K562 (cell line): ENCODE data around the gene SPAG17. TPM values are rescaled to one million over a fixed set of nuclear protein-coding genes. Genes with fewer than 3 reads are reported as not detected.

Experiments
- ATAC-seq: fragments of 200-7000 bp; cut with Tn5 transposase; 3 replicates; pipeline ENCODE4 v1.9.1; 2020; ENCODE audit warnings: moderate library complexity
- BruUV-seq: library from RNA; stranded (reverse); fragments of 400-500 nt; replicated peaks from 2 replicates; lab custom pipeline; 2021; lab: Mats Ljungman, UMichigan
- CTCF ChIA-PET: fragments of 300-600 bp; formaldehyde crosslinking; extraction: SDS; loops from one replicate; lab custom pipeline; 2021; ENCODE audit warnings: low intra/inter-chr PET ratio; lab: Yijun Ruan, JAX
- POLR2A ChIA-PET: fragments of 300-600, 350-650 bp; sonication (Branson Sonifier 250); formaldehyde crosslinking; extraction: SDS; loops from one replicate; lab custom pipeline; 2021; ENCODE audit warnings: antibody characterized with exemption, inconsistent platforms; lab: Yijun Ruan, JAX
- DNase-seq, 4 experiments: peaks; one replicate each; pipeline versions ENCODE4 v3.0.0 to v3.0.0-alpha.2; 2011 to 2018; ENCODE audit warnings: low spot score in 3 of 4, mixed read lengths in 3 of 4; ENCODE audit errors: extremely low read depth in 1 of 4
- FAIRE-seq: peaks from 2 replicates; lab custom pipeline; 2011; peaks lifted over from hg19 to GRCh38; lab: Jason Lieb, UNC
- H2AFZ ChIP-seq: 2 replicates; pipeline ENCODE4 v1.6.0; 2011; ENCODE audit warnings: low read depth, low read length, control low read depth, inconsistent platforms
- H3K27ac ChIP-seq: fragments of 200-600 bp; 3 replicates; pipeline ENCODE4 v1.8.0; 2011; ENCODE audit warnings: low read depth, mild to moderate bottlenecking, control low read depth, inconsistent platforms, low read length, moderate library complexity, mixed read lengths; ENCODE audit errors: extremely low read depth
- H3K27me3 ChIP-seq, 2 experiments: fragments of 300-600 bp in 1 of 2; 2 replicates in 1 of 2; 3 replicates in 1 of 2; pipeline versions ENCODE4 v1.6.0 to v1.8.0; 2011; ENCODE audit warnings: inconsistent platforms in 2 of 2, low read length in 2 of 2, mild to moderate bottlenecking in 1 of 2, mixed read lengths in 1 of 2, moderate library complexity in 1 of 2; ENCODE audit not compliant: control insufficient read depth in 2 of 2, insufficient read depth in 2 of 2
- H3K36me3 ChIP-seq: fragments of 300-600 bp; 3 replicates; pipeline ENCODE4 v1.8.0; 2011; ENCODE audit warnings: mild to moderate bottlenecking, low read length, inconsistent platforms; ENCODE audit not compliant: control insufficient read depth, insufficient read depth
- H3K4me1 ChIP-seq, 2 experiments: fragments of 200-600 bp in 1 of 2; replicated peaks in 1 of 2; 2 replicates in 1 of 2; 3 replicates in 1 of 2; pipeline versions ENCODE4 v1.5.1 to v1.8.0; 2011; ENCODE audit warnings: inconsistent platforms in 2 of 2, low read length in 2 of 2, mild to moderate bottlenecking in 1 of 2, mixed read lengths in 1 of 2, moderate library complexity in 1 of 2; ENCODE audit not compliant: control insufficient read depth in 2 of 2, insufficient read depth in 2 of 2
- H3K4me2 ChIP-seq: 2 replicates; pipeline ENCODE4 v1.6.1; 2011; ENCODE audit warnings: low read length, control low read depth, inconsistent platforms, mixed read lengths; ENCODE audit not compliant: insufficient read depth
- H3K4me3 ChIP-seq: fragments of 200-600 bp; sonication (generic), shearing (Covaris generic); 2 replicates; pipeline ENCODE4 v1.5.1; 2016; ENCODE audit warnings: control low read depth, inconsistent platforms
- H3K79me2 ChIP-seq: fragments of 200-600 bp; 3 replicates; pipeline ENCODE4 v1.8.0; 2011; ENCODE audit warnings: low read length, inconsistent platforms; ENCODE audit not compliant: control insufficient read depth, insufficient read depth
- H3K9ac ChIP-seq, 2 experiments: 2 replicates each; pipeline versions ENCODE4 v1.6.0 to v1.6.1; 2011; ENCODE audit warnings: low read depth in 2 of 2, low read length in 2 of 2, control low read depth in 1 of 2, inconsistent platforms in 1 of 2, mild to moderate bottlenecking in 1 of 2, mixed read lengths in 1 of 2; ENCODE audit not compliant: insufficient read depth in 1 of 2
- H3K9me1 ChIP-seq: one replicate; pipeline ENCODE4 v1.6.0; 2011; ENCODE audit warnings: inconsistent platforms, mild to moderate bottlenecking, low read length, moderate library complexity; ENCODE audit not compliant: control insufficient read depth, insufficient read depth
- H3K9me3 ChIP-seq: replicated peaks from 2 replicates; pipeline ENCODE4 v1.5.1; 2011; ENCODE audit warnings: low read depth, low read length, inconsistent platforms; ENCODE audit not compliant: control insufficient read depth, insufficient read depth
- H4K20me1 ChIP-seq: replicated peaks from 2 replicates; pipeline ENCODE4 v1.6.1; 2011; ENCODE audit warnings: low read length, inconsistent platforms, mixed read lengths; ENCODE audit not compliant: control insufficient read depth, insufficient read depth
- CAMTA2 ChIP-seq: fragments of 250-450 bp; sonication (Bioruptor Pico); conservative IDR thresholded peaks from 2 replicates; pipeline ENCODE4 v1.5.1; 2022
- HDAC3 ChIP-seq: fragments of 450-650 bp; IDR thresholded peaks from 2 replicates; pipeline ENCODE4 v1.6.1; 2018; ENCODE audit warnings: borderline replicate concordance, mild to moderate bottlenecking, moderate library complexity; ENCODE audit not compliant: partially characterized antibody
- HINFP ChIP-seq: fragments of 450-650 bp; conservative IDR thresholded peaks from 2 replicates; pipeline ENCODE4 v1.6.1; 2016; ENCODE audit warnings: missing genetic modification characterization, low read depth, mild to moderate bottlenecking, control low read depth, missing compliant biosample characterization
- JUND ChIP-seq, 2 experiments: IDR thresholded peaks; 2 replicates in 1 of 2; 3 replicates in 1 of 2; pipeline ENCODE4 v1.6.1; 2011; ENCODE audit warnings: borderline replicate concordance in 2 of 2, low read depth in 2 of 2, low read length in 2 of 2, improper control_type of control experiment in 1 of 2, missing biosample characterization in 1 of 2, missing genetic modification characterization in 1 of 2, missing genetic modification reagents in 1 of 2
- MITF ChIP-seq: IDR thresholded peaks from 2 replicates; pipeline ENCODE4 v1.6.1; 2014; ENCODE audit warnings: antibody characterized with exemption
- NCOR1 ChIP-seq: fragments of 450-650 bp; IDR thresholded peaks from 2 replicates; pipeline ENCODE4 v1.6.1; 2016; ENCODE audit warnings: mild to moderate bottlenecking, moderate library complexity
- POU5F1 ChIP-seq: fragments of 150-350 bp; IDR thresholded peaks from 2 replicates; pipeline ENCODE4 v1.6.1; 2014; ENCODE audit warnings: borderline replicate concordance, low read length, low read depth, mild to moderate bottlenecking; ENCODE audit not compliant: partially characterized antibody
- SLC30A9 ChIP-seq: fragments of 250-450 bp; sonication (Bioruptor Pico); IDR thresholded peaks from 2 replicates; pipeline ENCODE4 v1.8.0; 2022; ENCODE audit warnings: mild to moderate bottlenecking, moderate library complexity
- SNIP1 ChIP-seq: fragments of 450-650 bp; IDR thresholded peaks from 2 replicates; pipeline ENCODE4 v1.7.1; 2017; ENCODE audit warnings: low read depth, mild to moderate bottlenecking
- ZNF780A ChIP-seq: fragments of 250-450 bp; sonication (Bioruptor Pico); IDR thresholded peaks from 2 replicates; pipeline ENCODE4 v1.5.0; 2021; ENCODE audit warnings: mild to moderate bottlenecking
- WGBS: fragments of 100-300 bp; shearing (Covaris generic); methylation state at CpG from one replicate; pipeline ENCODE4 v1.1.6; 2016; ENCODE audit warnings: low coverage, mixed read lengths; ENCODE audit not compliant: insufficient coverage; ENCODE audit errors: missing lambda C conversion rate; 5-methylcytosine and 5-hydroxymethylcytosine counted together
- in situ Hi-C: fragments of 300-500 bp; cut with MboI; formaldehyde crosslinking; loops from 4 replicates; pipeline ENCODE4 v1.15.0; 2018; ENCODE audit warnings: inconsistent platforms, mixed read lengths
- intact Hi-C: fragments of 100-400 bp; cut with micrococcal nuclease; formaldehyde crosslinking; loops from 2 replicates; pipeline ENCODE4 v1.14.2; 2022
- polyA plus RNA-seq, 8 experiments: library from polyadenylated mRNA; depleted of rRNA in 4 of 8; stranded (reverse) in 5 of 8; unstranded in 3 of 8; fragments of >200 nt; fragmentation: Nextera tagmentation in 2 of 8; fragmentation: Illumina TruSeq in 1 of 8; extraction: Ambion mirVana in 2 of 8; extraction: Trizol in 1 of 8; gene quantifications; 2 replicates each; pipeline versions ENCODE4 v1.2.1 to v1.2.3, GENCODE V29; 2011 to 2014; ENCODE audit warnings: inconsistent platforms in 1 of 8, missing spikeins in 1 of 8
- total RNA-seq, 7 experiments: library from RNA; depleted of rRNA in 6 of 7; stranded (reverse); fragments of >200 nt in 6 of 7; fragmentation: Illumina TruSeq in 2 of 7; extraction: Trizol in 2 of 7; gene quantifications; 2 replicates each; pipeline versions ENCODE4 v1.2.1 to v1.2.3, GENCODE V29; 2011 to 2021; ENCODE audit warnings: low replicate concordance in 1 of 7
- TF ChIP-seq, protein P1 (sequence below): fragments of 450-650 bp; IDR thresholded peaks from 2 replicates; pipeline ENCODE4 v1.6.1; 2016
- TF ChIP-seq, protein P2 (sequence below), 2 experiments: IDR thresholded peaks; 2 replicates each; pipeline ENCODE4 v1.6.1; 2011; ENCODE audit warnings: borderline replicate concordance in 1 of 2, control low read depth in 1 of 2, low read depth in 1 of 2, low read length in 1 of 2, mild to moderate bottlenecking in 1 of 2, mixed read lengths in 1 of 2, moderate library complexity in 1 of 2; ENCODE audit not compliant: insufficient read depth in 1 of 2, insufficient read length in 1 of 2, poor library complexity in 1 of 2, severe bottlenecking in 1 of 2; ENCODE audit errors: extremely low read depth in 1 of 2

Gene SPAG17
- total and polyA plus RNA-seq, 9 of the 15 experiments (the other 6 are each of a cell fraction or from before 2014, with no cell fraction given) = 0.07 to 2.1 (median 1.5) TPM

DNA sequence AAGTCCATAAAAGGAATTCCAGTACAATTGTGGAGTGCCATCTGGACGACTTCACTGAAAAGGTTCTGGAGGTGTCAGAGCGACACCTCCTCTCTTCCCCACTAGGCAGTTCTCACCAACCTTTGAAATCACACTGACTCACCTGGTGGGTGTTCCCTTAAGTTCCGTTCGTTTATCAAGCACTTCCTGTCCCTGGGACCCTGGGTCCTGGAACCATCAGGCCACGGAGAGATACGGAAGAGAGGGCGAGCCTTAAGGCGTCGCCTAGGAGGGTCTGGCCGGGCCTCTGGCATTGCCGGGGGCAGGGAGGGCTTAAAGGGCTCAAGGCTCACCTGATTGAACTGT is 317 bp downstream of the SPAG17 start:
- FAIRE-seq = no peak
- whole genome bisulfite sequencing = 15% methylated on average over 11 of the region's 11 CpGs
- TF ChIP-seq, protein P1, sequence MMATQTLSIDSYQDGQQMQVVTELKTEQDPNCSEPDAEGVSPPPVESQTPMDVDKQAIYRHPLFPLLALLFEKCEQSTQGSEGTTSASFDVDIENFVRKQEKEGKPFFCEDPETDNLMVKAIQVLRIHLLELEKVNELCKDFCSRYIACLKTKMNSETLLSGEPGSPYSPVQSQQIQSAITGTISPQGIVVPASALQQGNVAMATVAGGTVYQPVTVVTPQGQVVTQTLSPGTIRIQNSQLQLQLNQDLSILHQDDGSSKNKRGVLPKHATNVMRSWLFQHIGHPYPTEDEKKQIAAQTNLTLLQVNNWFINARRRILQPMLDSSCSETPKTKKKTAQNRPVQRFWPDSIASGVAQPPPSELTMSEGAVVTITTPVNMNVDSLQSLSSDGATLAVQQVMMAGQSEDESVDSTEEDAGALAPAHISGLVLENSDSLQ = no peak
- no peak for TF ChIP-seq HDAC3
- TF ChIP-seq, protein P2, sequence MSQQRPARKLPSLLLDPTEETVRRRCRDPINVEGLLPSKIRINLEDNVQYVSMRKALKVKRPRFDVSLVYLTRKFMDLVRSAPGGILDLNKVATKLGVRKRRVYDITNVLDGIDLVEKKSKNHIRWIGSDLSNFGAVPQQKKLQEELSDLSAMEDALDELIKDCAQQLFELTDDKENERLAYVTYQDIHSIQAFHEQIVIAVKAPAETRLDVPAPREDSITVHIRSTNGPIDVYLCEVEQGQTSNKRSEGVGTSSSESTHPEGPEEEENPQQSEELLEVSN (IDR thresholded peaks at IDR 0.05; ENCODE audit: borderline replicate concordance in 1 of 2, extremely low read depth in 1 of 2, insufficient read depth in 1 of 2, insufficient read length in 1 of 2, low read depth in 1 of 2, low read length in 1 of 2, poor library complexity in 1 of 2, severe bottlenecking in 1 of 2) = peak in 1 of 2 experiments; percentile 11
- TF ChIP-seq CAMTA2 (CRISPR knock-in tag) = no peak
- TF ChIP-seq SLC30A9 = no peak
- TF ChIP-seq MITF = no peak
- no peak for TF ChIP-seq SNIP1
- no peak for TF ChIP-seq JUND (IDR thresholded peaks at IDR 0.05; ENCODE audit: borderline replicate concordance, low read depth, low read length)
- TF ChIP-seq JUND (tag; IDR thresholded peaks at IDR 0.05; ENCODE audit: borderline replicate concordance, low read depth, low read length) = peak; percentile 16; the same call in 1 of the 3 replicates
- TF ChIP-seq POU5F1 = no peak
- no peak for TF ChIP-seq ZNF780A
- TF ChIP-seq HINFP (tag) = no peak
- 0 out of 2 replicates have a peak, but pooled peaks have one; percentile 19 for TF ChIP-seq NCOR1

More for the DNA sequence above, 317 bp downstream of the SPAG17 start:
- POLR2A ChIA-PET = no interaction called here
- H3K9ac ChIP-seq = peak overlapping the region; percentile 47 to 83; a peak in 3 of 4 replicates
- intact Hi-C loops (no loop called here), in situ Hi-C loops (no loop called here)
- peak; percentile 79 for ATAC-seq
- H3K9me3 ChIP-seq = no peaks in the 10 kb centered on the region
- peak overlapping the region; percentile 42 for H3K4me3 ChIP-seq
- H3K36me3 ChIP-seq = no peaks in the 10 kb centered on the region
- peak overlapping the region; percentile 48; the same call in 2 of the 3 replicates for H3K27ac ChIP-seq
- H4K20me1 ChIP-seq = no peaks in the 10 kb centered on the region
- CTCF ChIA-PET = interaction anchor here (0.5 kb wide), 1 partner anchor 595 kb away, joined by 7 read pairs; no protein-coding TSS in a partner anchor
- H3K4me1 ChIP-seq = peaks cover 7 to 17% of the 10 kb centered on the region in 2 experiments
- H3K27me3 ChIP-seq = no peaks in the 10 kb centered on the region
- BruUV-seq = no TSS peak
- peak overlapping the region; percentile 80 for H3K4me2 ChIP-seq
- peak overlapping the region; percentile 82 for H2AFZ ChIP-seq
- H3K79me2 ChIP-seq = no peaks in the 10 kb centered on the region
- DNase-seq = peak; percentile 25 to 72 (median 35)
- H3K9me1 ChIP-seq = no peaks in the 10 kb centered on the region
